Measurements from ENCODE around the gene FKBP5. TPM values are rescaled to one million over a fixed set of nuclear protein-coding genes. Genes with fewer than 3 reads are reported as not detected.

FKBP5 gene
- total and polyA plus RNA-seq, 2 of the 4 experiments (the other 2 are of a cell fraction) = 6.8 to 7.0 TPM

DNA sequence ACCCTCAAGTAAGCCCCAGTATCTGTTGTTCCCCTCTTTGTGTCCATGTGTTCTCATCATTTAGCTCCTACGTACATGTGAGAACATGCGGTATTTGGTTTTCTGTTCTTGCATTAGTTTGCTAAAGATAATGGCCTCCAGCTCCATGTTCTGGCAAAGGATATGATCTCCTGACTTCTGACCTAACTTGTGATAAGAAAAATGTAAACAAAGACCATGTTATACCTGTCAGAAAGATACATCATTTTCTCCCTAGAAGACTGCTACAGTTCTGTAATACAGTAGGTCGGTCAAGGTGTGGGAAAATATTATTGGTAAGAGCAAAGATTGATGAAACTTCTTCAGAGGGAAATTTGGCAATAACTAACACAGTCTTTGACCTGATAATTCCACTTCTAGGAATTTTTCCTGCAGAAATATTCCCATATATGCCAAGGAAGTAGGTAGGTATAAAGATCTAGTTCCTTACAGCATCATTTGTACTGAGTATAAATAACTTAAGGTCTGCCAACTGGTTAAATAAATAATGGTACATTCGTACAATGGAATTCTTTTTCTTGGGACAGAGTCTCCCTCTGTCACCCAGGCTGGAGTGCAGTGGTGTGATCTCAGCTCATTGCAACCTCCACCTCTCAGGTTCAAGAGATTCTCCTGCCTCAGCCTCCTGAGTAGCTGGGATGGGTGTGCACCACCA lies 19.1 kb upstream of the FKBP5 start:
- H3K4me2 ChIP-seq (ENCODE audit: low read depth, low read length) = no peak overlapping the region
- H3K23ac ChIP-seq (ENCODE audit: low read depth, low read length) = no peak overlapping the region
- intact Hi-C loops (cut with micrococcal nuclease) (no loop called here), in situ Hi-C loops (cut with MboI; ENCODE audit: low sequenced_read_pairs) (no loop called here), dilution Hi-C loops (cut with HindIII; ENCODE audit: low sequenced_read_pairs, unreplicated experiment) (no loop called here)
- no peak overlapping the region for H3K56ac ChIP-seq (ENCODE audit: extremely low read depth, insufficient read depth, low read length)
- no peak overlapping the region for H2BK120ac ChIP-seq (ENCODE audit: low read depth, low read length)
- TF ChIP-seq, protein P1, sequence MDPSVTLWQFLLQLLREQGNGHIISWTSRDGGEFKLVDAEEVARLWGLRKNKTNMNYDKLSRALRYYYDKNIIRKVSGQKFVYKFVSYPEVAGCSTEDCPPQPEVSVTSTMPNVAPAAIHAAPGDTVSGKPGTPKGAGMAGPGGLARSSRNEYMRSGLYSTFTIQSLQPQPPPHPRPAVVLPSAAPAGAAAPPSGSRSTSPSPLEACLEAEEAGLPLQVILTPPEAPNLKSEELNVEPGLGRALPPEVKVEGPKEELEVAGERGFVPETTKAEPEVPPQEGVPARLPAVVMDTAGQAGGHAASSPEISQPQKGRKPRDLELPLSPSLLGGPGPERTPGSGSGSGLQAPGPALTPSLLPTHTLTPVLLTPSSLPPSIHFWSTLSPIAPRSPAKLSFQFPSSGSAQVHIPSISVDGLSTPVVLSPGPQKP (IDR thresholded peaks at IDR 0.05; ENCODE audit: borderline replicate concordance, low read depth, low read length) = no peak
- TF ChIP-seq NFE2L2 (IDR thresholded peaks at IDR 0.05; ENCODE audit: low read depth, low read length) (no peak), CHD1 (IDR thresholded peaks at IDR 0.05; ENCODE audit: low read depth, low read length) (no peak), POLR2A (IDR thresholded peaks at IDR 0.05; ENCODE audit: low read depth, low read length) (no peak), BHLHE40 (IDR thresholded peaks at IDR 0.05; ENCODE audit: low read depth, low read length) (no peak), SMC3 (IDR thresholded peaks at IDR 0.05; ENCODE audit: low read depth, low read length) (no peak), MXI1 (IDR thresholded peaks at IDR 0.05; ENCODE audit: borderline replicate concordance, low read depth, low read length) (no peak), RFX5 (IDR thresholded peaks at IDR 0.05; ENCODE audit: low read depth, low read length) (no peak), CEBPB (IDR thresholded peaks at IDR 0.05; ENCODE audit: low read depth, low read length) (no peak), FOS (IDR thresholded peaks at IDR 0.05; ENCODE audit: low read depth, low read length) (no peak), RAD21 (IDR thresholded peaks at IDR 0.05; ENCODE audit: low read length) (no peak)
- TF ChIP-seq, protein P2, sequence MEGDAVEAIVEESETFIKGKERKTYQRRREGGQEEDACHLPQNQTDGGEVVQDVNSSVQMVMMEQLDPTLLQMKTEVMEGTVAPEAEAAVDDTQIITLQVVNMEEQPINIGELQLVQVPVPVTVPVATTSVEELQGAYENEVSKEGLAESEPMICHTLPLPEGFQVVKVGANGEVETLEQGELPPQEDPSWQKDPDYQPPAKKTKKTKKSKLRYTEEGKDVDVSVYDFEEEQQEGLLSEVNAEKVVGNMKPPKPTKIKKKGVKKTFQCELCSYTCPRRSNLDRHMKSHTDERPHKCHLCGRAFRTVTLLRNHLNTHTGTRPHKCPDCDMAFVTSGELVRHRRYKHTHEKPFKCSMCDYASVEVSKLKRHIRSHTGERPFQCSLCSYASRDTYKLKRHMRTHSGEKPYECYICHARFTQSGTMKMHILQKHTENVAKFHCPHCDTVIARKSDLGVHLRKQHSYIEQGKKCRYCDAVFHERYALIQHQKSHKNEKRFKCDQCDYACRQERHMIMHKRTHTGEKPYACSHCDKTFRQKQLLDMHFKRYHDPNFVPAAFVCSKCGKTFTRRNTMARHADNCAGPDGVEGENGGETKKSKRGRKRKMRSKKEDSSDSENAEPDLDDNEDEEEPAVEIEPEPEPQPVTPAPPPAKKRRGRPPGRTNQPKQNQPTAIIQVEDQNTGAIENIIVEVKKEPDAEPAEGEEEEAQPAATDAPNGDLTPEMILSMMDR (conservative IDR thresholded peaks at IDR 0.05; ENCODE audit: low read depth, low read length) = no peak
- no peak overlapping the region for H3K9ac ChIP-seq (ENCODE audit: low read depth, low read length)
- CTCF ChIA-PET = no interaction called here
- H4K5ac ChIP-seq (ENCODE audit: low read depth, low read length) = no peak overlapping the region
- no peak overlapping the region for H2BK5ac ChIP-seq (ENCODE audit: low read depth, low read length, poor library complexity, severe bottlenecking)
- H3K4me3 ChIP-seq (ENCODE audit: insufficient read depth, low read depth, low read length) = no peak overlapping the region
- H4K20me1 ChIP-seq (ENCODE audit: insufficient read depth, low read length) = no peaks in the 10 kb centered on the region
- WGBS, 2 experiments (ENCODE audit: extremely low coverage in 2 of 2, insufficient read length in 1 of 2) = no CpG with 5 or more reads among the region's 4 CpGs
- 0 out of 2 replicates have a peak, but pooled peaks cover 2% of the 10 kb centered on the region for H3K27me3 ChIP-seq (ENCODE audit: control insufficient read depth, insufficient read depth, low read length)
- H2BK20ac ChIP-seq (ENCODE audit: low read depth, low read length) = no peak overlapping the region
- H3K9me3 ChIP-seq (ENCODE audit: control insufficient read depth, insufficient read depth, low read length) = peaks cover 2% of the 10 kb centered on the region
- POLR2A ChIA-PET (ENCODE audit: unreplicated experiment) = interaction anchor here (0.6 kb wide), 1 partner anchor 12 kb away, joined by 3 read pairs; no protein-coding TSS in a partner anchor
- DNase-seq (no peak), ATAC-seq (ENCODE audit: low read depth) (no peak)
- H4K8ac ChIP-seq (ENCODE audit: low read depth in 2 of 2, low read length in 2 of 2) = no peak overlapping the region
- no peak overlapping the region for H2AFZ ChIP-seq (replicated peaks; ENCODE audit: low read length, poor library complexity)
- H3K14ac ChIP-seq (replicated peaks; ENCODE audit: low read depth, low read length) = no peak overlapping the region
- no peak overlapping the region for H2AK5ac ChIP-seq (ENCODE audit: low read depth, low read length)
- no peak overlapping the region for H3K4ac ChIP-seq (ENCODE audit: low read depth, low read length)
- H3K27ac ChIP-seq (ENCODE audit: insufficient read depth, low read length) = no peak overlapping the region
- H4K91ac ChIP-seq (ENCODE audit: insufficient read depth, low read depth, low read length) = no peak overlapping the region
- no TSS peak for BruUV-seq (replicated peaks)
- no peak overlapping the region for H2AK9ac ChIP-seq (replicated peaks; ENCODE audit: low read depth, low read length, poor library complexity)
- H3K18ac ChIP-seq (ENCODE audit: low read depth, low read length) = no peak overlapping the region
- no peaks in the 10 kb centered on the region for H3K4me1 ChIP-seq (ENCODE audit: control insufficient read depth, insufficient read depth, low read length)
- no peaks in the 10 kb centered on the region for H3K79me1 ChIP-seq (ENCODE audit: low read depth in 1 of 2, low read length in 2 of 2)
- no peaks in the 10 kb centered on the region for H3K9me1 ChIP-seq (ENCODE audit: insufficient read depth, low read length)
- no peaks in the 10 kb centered on the region for H3K36me3 ChIP-seq (ENCODE audit: control insufficient read depth, insufficient read depth, low read length)
- no peak overlapping the region for H2BK15ac ChIP-seq (ENCODE audit: low read depth, low read length)
